ENCODE data around the gene NSMF. TPM values are rescaled to one million over a fixed set of nuclear protein-coding genes. Genes with fewer than 3 reads are reported as not detected.

Gene NSMF
- total RNA-seq, 2 donors from 2014 or later, result 20.0 to 28.5 TPM

DNA sequence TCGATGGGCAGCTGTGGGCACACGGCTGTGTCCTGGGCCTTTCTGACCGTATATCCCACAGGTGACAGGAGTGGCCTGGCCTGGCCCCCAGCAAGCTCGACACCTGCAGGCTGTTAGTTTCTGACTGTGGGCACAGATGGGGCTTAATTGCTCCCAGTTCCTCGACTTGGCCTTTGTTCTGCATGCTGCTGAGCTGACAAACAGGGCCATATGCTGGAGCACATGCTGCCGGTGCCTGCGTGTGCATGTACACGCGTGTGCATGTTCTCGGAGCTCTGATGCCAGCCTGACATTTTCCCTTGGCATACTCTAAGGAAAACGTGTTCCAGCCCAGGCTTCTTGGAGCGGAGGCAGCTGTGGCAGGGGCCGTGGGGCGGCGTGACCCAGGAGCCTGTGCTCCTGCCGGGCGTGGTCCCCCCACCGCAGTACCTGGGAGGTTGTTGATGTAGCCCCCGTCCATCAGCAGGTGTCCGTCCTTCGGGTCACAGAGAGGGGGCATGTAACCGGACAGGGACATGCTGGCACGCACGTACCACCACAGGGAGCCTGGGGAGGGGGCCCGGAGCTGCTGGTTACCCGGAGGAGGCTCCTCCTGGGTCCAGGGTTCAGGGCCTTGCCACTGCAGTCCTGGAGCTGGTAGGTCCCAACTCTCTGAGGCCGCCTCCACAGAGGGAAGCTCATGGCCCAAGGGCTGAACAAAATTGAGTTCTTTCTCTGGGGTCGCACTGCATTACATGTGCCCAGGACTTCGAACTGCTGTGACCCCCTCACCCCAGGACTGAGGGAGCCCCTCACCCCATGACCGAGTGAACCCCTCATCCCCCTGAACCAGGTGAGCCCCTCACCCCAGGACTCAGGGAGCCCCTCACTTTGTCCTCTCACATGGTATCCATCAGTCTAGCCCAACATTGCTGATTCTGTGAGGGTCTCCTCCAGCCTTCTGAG is 4.1 kb upstream of the NSMF start:
- peak overlapping the region; percentile 39 to 48 for H3K4me3 Mint-ChIP-seq
- H3K9me3 Mint-ChIP-seq, result no peaks in the 10 kb centered on the region
- ATAC-seq (replicated peaks in 1 of 2), result no peak
- H3K4me1 Mint-ChIP-seq (ENCODE audit: low read depth), result peaks cover 11% of the 10 kb centered on the region
- H3K36me3 Mint-ChIP-seq (ENCODE audit: insufficient read depth in 2 of 2), result no peaks in the 10 kb centered on the region
- H3K27ac Mint-ChIP-seq, result no peak overlapping the region
- H3K27me3 Mint-ChIP-seq (ENCODE audit: low read depth), result no peaks in the 10 kb centered on the region
- no peak for DNase-seq

DNA sequence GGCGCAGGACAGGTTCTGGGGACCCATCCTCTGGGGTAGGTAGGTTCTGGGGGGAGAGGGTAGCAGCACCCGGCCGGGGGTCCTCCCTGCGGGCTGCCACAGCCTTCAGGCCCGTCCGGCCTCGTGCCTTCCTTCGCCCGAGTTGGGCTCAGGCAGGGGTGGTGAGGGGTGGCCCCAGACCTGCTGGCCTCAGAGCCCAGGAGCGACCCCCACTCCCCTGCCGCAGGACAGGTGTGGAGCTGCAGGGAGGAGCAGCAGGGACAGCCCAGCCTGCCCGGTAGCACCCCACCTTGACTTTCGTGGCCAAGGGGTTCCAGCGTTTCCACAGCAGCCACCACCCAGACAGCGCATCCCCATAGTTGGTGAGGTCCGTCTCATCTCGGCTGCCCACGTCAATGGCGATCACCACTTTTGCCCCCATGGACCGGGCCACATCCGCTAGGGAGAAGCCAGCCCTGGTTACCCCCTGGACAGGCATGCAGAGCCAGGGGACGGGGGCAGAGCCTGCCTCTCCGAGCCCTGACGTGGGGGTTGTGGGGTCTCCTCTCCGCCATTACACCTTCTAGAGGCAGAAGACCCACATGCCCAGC is 3.4 kb upstream of the NSMF start:
- Mint-ChIP-seq H3K4me3 (peak overlapping the region; percentile 39 to 76), H3K27ac (no peak overlapping the region), H3K27me3 (ENCODE audit: low read depth) (no peaks in the 10 kb centered on the region), H3K9me3 (no peaks in the 10 kb centered on the region), H3K36me3 (ENCODE audit: insufficient read depth in 2 of 2) (no peaks in the 10 kb centered on the region), H3K4me1 (ENCODE audit: low read depth) (peaks cover 14% of the 10 kb centered on the region)
- ATAC-seq (replicated peaks in 1 of 2) (no peak), DNase-seq (no peak)

- Mint-ChIP-seq H3K27me3 (ENCODE audit: low read depth) (no peaks in the 10 kb centered on the region), H3K4me1 (ENCODE audit: low read depth) (peaks cover 21% of the 10 kb centered on the region), H3K36me3 (ENCODE audit: insufficient read depth in 2 of 2) (no peaks in the 10 kb centered on the region), H3K27ac (no peak overlapping the region), H3K4me3 (peak overlapping the region; percentile 70 to 76), H3K9me3 (no peaks in the 10 kb centered on the region)
- ATAC-seq (replicated peaks in 1 of 2) (peak; percentile 79 to 80), DNase-seq (peak; percentile 88 to 91)
These were observed 2.7 kb upstream of the NSMF start for GRCh38 chr9:137461663-137462395.

DNA sequence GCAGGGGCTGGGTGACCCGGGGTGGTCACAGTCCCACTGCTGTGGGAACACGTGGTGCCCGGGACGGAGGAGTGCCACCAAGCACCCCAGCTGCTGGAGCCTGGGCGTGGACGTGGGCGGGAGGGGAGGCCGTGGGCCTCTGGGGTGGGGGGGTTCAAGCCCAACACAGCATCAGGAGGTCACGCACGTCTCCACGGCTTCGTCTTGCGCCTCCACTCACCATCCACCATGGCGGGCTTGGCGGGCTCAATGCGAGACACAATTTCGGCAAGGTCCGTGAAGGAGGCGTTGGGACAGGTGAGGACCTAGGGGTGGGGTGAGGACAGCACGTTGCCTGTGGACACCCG is 2.2 kb upstream of the NSMF start:
- Mint-ChIP-seq H3K27ac (no peak overlapping the region), H3K4me3 (peak overlapping the region; percentile 47 to 65)

DNA sequence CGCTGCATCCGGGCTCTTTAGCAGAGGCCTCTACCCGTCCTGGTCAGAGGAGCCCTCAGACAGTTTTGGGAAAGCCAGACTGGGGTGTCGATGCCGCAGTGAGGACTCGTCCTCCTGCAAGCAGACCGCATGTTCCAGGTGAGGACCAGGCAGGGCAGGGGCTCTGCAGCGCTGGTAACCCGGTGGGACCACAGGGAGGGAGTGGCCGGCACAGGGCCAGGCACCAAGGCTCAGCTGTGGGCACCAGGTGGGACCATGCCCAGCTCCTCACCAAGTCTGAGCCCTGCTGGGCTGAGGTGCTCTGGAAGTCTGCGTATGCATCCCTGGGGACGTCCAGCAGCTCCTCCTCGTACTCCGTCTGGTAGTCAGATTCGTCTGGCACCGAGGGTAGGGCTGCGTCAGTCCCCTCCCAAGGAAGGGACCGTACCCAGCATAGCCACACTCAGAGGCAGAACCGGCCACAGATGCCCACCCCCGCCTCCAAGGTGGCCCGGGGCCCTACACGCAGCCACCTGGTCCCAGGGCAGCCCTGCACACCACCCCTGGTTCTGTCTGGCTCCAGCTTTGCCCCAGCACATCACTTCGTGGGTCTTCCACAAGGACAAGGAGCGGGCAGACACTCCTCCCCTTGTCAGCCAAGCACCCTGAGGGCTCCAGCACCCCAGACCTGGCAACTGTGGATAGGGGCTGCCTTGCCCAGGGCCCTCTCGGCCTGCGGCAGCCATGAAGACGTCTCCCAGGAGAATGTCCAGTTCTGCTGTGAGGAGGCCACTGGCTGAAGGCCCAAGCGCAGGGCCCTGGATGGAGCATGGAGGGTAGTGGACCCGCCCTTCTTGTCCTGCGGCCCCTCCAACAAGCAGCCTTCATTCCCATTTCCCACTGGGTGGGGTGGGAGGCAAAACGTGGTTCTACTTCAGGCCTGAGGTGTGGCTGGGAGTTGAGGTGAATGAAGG is 1.5 kb upstream of the NSMF start:
- ATAC-seq (replicated peaks in 1 of 2) (no peak), DNase-seq (no peak)
- Mint-ChIP-seq H3K27ac (no peak overlapping the region), H3K27me3 (ENCODE audit: low read depth) (no peaks in the 10 kb centered on the region), H3K36me3 (ENCODE audit: insufficient read depth in 2 of 2) (no peaks in the 10 kb centered on the region), H3K9me3 (no peaks in the 10 kb centered on the region), H3K4me1 (ENCODE audit: low read depth) (peaks cover 28% of the 10 kb centered on the region), H3K4me3 (peak overlapping the region; percentile 47 to 70)

More for the DNA sequence above, 2.2 kb upstream of the NSMF start:
- no peak for ATAC-seq (replicated peaks in 1 of 2)
- H3K9me3 Mint-ChIP-seq, result no peaks in the 10 kb centered on the region
- no peak for DNase-seq
- H3K4me1 Mint-ChIP-seq (ENCODE audit: low read depth), result peaks cover 22% of the 10 kb centered on the region
- H3K27me3 Mint-ChIP-seq (ENCODE audit: low read depth), result no peaks in the 10 kb centered on the region
- H3K36me3 Mint-ChIP-seq (ENCODE audit: insufficient read depth in 2 of 2), result no peaks in the 10 kb centered on the region

- no peaks in the 10 kb centered on the region for H3K36me3 Mint-ChIP-seq (ENCODE audit: insufficient read depth in 2 of 2)
- no peak overlapping the region for H3K27ac Mint-ChIP-seq
- H3K4me3 Mint-ChIP-seq, result peak overlapping the region; percentile 69 to 70
- DNase-seq (no peak), ATAC-seq (replicated peaks in 1 of 2) (no peak)
- no peaks in the 10 kb centered on the region for H3K27me3 Mint-ChIP-seq (ENCODE audit: low read depth)
- H3K4me1 Mint-ChIP-seq (ENCODE audit: low read depth), result peaks cover 29% of the 10 kb centered on the region
- no peaks in the 10 kb centered on the region for H3K9me3 Mint-ChIP-seq
These were observed 648 bp upstream of the NSMF start for GRCh38 chr9:137459601-137460362.

DNA sequence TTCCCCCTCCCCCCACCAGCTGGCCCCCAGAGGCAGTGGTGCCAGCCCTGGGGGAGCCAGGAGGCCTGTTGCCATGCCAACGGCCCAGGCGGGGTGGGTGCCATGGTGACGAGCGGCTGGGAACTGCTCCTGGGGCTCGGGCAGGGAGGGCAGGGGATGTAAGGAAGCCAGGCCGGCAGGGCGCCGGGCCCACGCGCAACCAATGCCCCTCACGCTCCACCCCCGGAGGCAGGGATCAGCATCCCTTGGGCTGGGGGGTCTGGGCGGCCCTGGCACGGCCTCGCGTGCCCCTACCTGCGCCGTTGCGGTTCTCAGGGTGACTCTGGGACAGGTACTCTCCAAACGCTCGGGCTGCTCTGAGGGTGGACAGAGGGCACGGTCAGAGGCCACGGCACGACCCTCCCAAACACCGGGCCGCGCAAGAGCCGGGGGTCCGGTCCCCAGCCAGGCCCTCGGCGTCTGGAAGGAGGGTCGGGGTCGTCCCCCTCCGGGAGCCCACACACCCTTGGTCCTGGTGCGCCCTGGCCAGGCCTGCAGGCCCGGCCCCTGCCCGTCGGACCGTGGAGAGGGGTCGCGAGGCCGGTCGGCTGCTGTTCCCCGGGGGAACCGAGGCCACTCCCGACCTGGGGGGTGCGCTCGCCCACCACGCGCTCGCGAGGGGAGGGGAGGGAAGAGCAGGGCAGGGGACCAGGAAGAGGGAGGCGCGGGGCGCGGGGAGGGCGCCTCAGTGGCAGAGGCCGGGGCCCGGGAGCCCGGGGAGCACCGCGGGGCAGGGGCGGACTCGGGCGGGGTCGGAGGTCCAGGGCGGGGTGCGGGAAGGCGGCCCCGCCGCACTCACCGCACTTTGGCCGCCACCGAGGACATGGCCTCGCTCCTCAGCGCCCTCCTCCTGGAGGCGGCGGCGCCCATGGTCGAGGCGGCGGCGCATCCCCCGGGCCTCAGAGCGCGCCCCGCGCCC is 661 bp downstream of the NSMF start:
- Mint-ChIP-seq H3K27me3 (ENCODE audit: low read depth) (no peaks in the 10 kb centered on the region), H3K4me1 (ENCODE audit: low read depth) (peaks cover 35% of the 10 kb centered on the region), H3K9me3 (no peaks in the 10 kb centered on the region), H3K27ac (no peak overlapping the region), H3K36me3 (ENCODE audit: insufficient read depth in 2 of 2) (no peaks in the 10 kb centered on the region), H3K4me3 (peak overlapping the region in 1 of 2 donors; percentile 54)
- peak; percentile 26 to 28 for ATAC-seq (replicated peaks in 1 of 2)
- peak in 1 of 2 donors; percentile 41 for DNase-seq

DNA sequence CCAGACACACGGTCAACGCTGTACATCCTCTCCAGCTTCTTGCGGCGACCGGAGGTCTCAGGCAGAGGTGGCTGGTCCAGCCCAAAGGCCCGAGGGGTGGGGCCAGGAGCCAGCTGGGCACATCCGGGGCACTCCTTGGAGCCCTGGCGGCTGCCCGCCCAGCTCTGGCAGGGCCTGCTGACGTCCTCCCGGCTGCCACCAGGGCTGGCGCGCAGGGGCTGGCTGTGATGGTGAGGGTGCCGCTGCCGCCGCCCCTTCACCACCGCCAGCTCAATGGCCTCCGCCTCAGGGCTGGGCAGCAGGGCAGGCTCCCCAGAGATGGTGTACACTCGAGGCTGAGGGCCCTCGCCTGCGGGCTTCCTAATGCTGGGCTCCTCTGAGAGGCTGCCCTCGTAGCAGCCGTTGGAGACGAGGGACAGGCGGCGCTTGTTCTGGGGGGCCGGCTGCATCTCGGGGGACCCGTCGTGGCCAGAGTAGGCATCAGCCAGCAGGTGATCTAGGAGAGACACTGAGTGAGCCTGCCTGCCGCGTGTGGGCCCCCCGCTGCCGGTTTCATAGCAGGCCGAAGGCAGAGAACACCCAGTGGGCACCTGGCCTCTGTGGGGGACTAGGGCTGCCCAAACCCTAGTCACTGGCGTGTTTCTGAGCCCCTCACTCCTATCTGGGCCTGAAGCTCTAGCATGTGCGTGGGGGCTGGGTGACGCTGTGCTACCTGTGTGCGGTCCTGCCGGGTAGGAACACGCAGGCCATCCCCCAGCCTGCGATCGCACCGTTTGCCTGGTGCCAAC is 1.5 kb downstream of the NSMF start:
- no peak for DNase-seq
- ATAC-seq (replicated peaks in 1 of 2), result no peak
- Mint-ChIP-seq H3K27ac (no peak overlapping the region), H3K4me3 (peak overlapping the region; percentile 46 to 50), H3K9me3 (no peaks in the 10 kb centered on the region), H3K27me3 (ENCODE audit: low read depth) (no peaks in the 10 kb centered on the region), H3K4me1 (ENCODE audit: low read depth) (peaks cover 35% of the 10 kb centered on the region), H3K36me3 (ENCODE audit: insufficient read depth in 2 of 2) (no peaks in the 10 kb centered on the region)

GRCh38 chr9:137456864-137457405 is 2.2 kb downstream of the NSMF start:
- H3K4me1 Mint-ChIP-seq (ENCODE audit: low read depth), result peaks cover 41% of the 10 kb centered on the region
- no peaks in the 10 kb centered on the region for H3K9me3 Mint-ChIP-seq
- ATAC-seq (replicated peaks in 1 of 2) (no peak), DNase-seq (no peak)
- H3K27me3 Mint-ChIP-seq (ENCODE audit: low read depth), result no peaks in the 10 kb centered on the region
- H3K36me3 Mint-ChIP-seq (ENCODE audit: insufficient read depth in 2 of 2), result peaks cover 0 to 2% of the 10 kb centered on the region in 2 donors
- H3K4me3 Mint-ChIP-seq, result peak overlapping the region in 1 of 2 donors; percentile 18
- no peak overlapping the region for H3K27ac Mint-ChIP-seq

GRCh38 chr9:137456061-137456863 is 2.9 kb downstream of the NSMF start:
- Mint-ChIP-seq H3K4me3 (no peak overlapping the region), H3K27me3 (ENCODE audit: low read depth) (no peaks in the 10 kb centered on the region), H3K36me3 (ENCODE audit: insufficient read depth in 2 of 2) (peaks cover 0 to 2% of the 10 kb centered on the region in 2 donors), H3K27ac (no peak overlapping the region), H3K9me3 (no peaks in the 10 kb centered on the region), H3K4me1 (ENCODE audit: low read depth) (peaks cover 45% of the 10 kb centered on the region)
- ATAC-seq (replicated peaks in 1 of 2) (no peak), DNase-seq (no peak)

Measured in activated T-cell treated with anti-CD3 and anti-CD28 coated beads, Interleukin-2, amount 50 U/mL, for 72 hours (primary cell).